ENCODE data around the gene NOXA1. TPM values are rescaled to one million over a fixed set of nuclear protein-coding genes. Genes with fewer than 3 reads are reported as not detected.
A peak's percentile ranks its signal among the peaks of the same experiment; 100 is the strongest.

Gene NOXA1
- total RNA-seq, 1 donor from 2014 or later, result 2.2 TPM

GRCh38 chr9:137433349-137433915, 10.2 kb downstream of the NOXA1 start:
- intact Hi-C loops (cut with DNase I), result no loop called here
- no peak for DNase-seq (ENCODE audit: missing footprints)

DNA sequence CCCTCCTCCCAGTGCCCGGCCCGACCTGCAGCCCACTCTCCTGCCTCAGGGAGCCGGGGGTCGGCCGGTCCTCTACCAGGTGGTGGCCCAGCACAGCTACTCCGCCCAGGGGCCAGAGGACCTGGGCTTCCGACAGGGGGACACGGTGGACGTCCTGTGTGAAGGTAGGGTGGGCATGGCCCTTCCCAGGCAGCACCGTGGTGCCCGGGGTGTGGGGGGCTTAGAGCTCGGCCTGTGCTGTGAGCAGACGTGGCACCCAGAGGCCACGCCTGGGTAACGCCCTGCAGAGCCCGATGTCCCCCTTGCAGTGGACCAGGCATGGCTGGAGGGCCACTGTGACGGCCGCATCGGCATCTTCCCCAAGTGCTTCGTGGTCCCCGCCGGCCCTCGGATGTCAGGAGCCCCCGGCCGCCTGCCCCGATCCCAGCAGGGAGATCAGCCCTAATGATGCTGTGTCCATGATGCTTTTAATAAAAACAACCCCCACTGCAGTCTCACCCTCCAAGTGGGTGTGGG, 10.8 kb downstream of the NOXA1 start:
- intact Hi-C loops (cut with DNase I), result no loop called here
- ATAC-seq (no peak), DNase-seq (ENCODE audit: missing footprints) (no peak)

More at GRCh38 chr9:137433349-137433915, 10.2 kb downstream of the NOXA1 start:
- ATAC-seq, result no peak

DNA sequence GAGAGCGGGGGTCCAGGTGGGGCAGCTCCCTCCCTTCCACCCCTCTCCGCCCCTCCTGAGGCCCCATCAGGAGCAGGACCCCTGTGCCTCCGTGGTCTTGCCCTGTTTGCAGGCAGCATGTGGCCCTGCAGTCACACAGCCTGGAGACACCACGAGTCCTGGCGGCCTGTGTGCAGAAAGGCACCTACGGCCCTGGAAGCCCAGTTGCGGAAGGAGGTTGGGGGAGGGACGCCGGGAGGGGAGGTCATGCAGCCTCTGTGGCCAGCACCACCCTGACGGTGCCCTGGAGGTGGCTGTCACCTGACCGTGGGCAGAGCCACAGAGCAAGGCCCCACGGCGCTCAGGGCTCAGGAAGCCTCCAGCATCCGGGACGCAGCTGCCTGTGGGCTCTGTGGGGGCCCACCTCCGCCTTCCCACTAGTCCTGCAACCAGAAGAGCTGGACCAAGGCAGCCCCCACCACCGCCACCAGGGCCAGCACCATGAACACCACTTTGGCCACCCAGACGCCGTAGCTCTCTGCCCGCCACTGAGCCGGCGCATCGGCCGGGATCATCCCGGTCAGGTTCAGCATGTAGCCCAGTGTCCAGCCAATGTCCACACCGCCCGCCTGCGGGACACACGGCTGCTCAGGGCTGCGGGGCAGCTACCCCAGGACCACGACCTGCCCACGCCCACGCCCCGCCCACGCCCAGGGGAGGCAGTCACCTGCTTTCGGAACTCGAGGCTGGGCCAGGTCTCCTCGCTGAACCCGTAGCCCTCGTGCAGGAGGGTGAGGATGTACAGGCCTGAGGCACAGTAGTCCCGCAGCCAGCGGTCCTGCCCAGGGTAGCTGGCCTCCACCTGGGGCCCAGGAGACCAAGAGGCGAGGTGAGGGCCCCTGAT, 11.5 kb downstream of the NOXA1 start:
- ATAC-seq (no peak), DNase-seq (ENCODE audit: missing footprints) (no peak)
- intact Hi-C loops (cut with DNase I), result no loop called here

DNA sequence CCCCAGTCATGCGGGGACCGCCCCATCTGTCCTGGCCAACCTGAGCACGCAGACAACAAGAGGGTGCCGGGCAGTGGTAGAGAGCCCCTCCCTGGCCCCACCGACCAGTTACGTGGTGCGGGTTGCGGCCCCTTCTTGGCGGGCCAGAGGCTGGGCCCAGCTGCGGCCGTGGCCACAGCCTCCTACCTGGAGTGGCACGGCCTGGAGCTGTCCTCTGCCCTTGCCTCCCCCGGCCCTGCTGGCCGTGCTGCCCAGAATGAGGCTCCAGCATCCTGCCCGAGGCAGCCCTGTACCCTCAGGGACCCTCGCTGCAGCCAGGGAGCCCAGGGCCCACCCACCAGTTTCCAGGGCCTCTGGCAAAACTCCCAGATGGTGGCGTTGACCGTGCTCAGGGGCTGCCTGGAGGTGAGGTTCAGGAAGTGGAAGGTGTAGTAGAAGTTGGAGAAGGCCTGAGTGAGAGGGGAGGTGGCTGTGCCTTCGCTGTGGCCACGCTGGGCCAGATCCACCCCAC, 12.2 kb downstream of the NOXA1 start:
- DNase-seq (ENCODE audit: missing footprints) (no peak), ATAC-seq (no peak)
- intact Hi-C loops (cut with DNase I), result no loop called here

DNA sequence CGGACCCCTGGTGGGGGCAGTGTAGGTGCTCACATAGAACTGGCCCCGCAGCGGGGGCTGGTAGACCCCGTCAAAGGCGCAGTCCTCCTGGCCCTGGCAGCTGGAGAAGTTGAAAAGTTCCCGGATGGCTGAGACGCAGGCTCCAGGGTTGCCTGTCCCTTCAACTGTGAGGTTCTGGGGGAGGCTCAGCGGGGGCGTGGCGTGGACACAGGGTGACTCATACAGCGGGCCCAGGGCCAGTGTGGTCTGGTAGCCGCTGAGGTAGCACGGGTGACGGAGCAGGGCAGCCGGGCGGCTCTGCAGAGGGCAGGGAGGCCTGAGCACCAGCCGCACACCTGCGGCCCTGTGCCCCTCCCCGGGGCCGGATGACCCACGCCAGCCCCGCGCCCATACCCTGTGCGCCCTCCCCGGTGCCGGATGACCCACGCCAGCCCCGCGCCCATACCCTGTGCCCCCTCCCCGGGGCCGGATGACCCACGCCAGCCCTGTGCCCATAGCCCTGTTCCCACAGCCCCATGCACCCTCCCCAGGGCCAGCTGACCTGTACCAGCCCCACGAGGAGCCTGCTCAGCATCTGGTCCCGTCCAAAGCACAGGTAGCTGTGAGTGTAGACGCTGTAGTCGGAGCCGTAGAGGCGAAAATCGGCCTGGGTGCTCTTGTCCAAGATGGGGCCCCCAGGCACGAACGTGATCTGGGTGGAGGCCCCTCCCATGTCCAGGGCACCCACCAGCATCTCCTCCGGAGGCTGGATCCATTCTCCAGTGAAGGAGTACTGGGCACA, 13.0 kb downstream of the NOXA1 start:
- peak; percentile 23 for ATAC-seq

DNA sequence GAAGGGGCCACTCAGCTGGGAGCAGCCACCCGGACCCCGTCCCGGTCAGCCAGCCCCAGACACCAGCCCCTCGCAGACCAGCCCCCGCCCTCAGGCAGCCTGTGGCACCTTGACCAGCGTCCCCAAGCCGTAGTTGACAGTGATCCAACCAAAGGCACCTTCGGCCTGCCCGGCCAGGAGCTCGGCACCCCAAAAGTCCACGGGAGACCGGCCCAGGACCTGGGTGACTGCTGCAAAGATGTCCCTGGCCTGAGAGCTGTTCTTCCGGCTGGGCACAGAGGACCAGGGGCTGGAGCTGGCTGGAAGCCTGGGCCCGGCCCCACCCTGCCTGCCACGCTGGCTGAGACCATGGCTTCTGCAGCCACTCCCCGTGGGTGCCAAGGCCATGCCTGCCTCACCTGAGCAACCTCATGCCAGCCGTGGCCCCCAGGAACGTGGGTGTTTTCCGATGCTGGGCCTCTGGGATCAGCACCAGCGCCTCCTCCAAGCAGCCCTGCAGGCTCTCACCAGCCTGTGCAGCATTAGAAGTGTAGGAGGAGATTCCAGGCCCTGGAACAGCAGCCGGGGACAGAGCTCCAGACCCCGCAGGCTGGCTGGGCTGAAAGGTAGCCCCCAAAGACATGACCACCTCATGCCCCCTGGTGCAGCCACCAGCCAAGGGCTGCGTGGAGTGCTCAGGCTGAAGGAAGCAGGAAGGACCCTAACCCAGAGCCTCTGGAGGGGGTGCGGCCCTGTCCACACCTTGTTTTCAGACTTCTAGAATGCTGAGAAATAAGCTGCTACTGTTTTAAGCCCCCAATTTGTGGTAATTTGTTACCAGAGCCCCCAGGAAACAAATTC, 13.8 kb downstream of the NOXA1 start:
- DNase-seq (ENCODE audit: missing footprints), result no peak
- ATAC-seq, result no peak
- intact Hi-C loops (cut with DNase I), result no loop called here

More for the DNA sequence above, 13.0 kb downstream of the NOXA1 start:
- DNase-seq (ENCODE audit: missing footprints), result no peak
- intact Hi-C loops (cut with DNase I), result no loop called here

GRCh38 chr9:137437691-137438590, 14.7 kb downstream of the NOXA1 start:
- ATAC-seq, result no peak
- intact Hi-C loops (cut with DNase I), result no loop called here
- no peak for DNase-seq (ENCODE audit: missing footprints)

GRCh38 chr9:137438591-137439157, 15.5 kb downstream of the NOXA1 start:
- ATAC-seq (no peak), DNase-seq (ENCODE audit: missing footprints) (no peak)

GRCh38 chr9:137439158-137439714, 16.0 kb downstream of the NOXA1 start:
- no peak for ATAC-seq
- intact Hi-C loops (cut with DNase I), result no loop called here
- DNase-seq (ENCODE audit: missing footprints), result no peak

More at GRCh38 chr9:137438591-137439157, 15.5 kb downstream of the NOXA1 start:
- intact Hi-C loops (cut with DNase I), result no loop called here

- DNase-seq (ENCODE audit: missing footprints), result peak; percentile 65
These were observed 18.2 kb downstream of the NOXA1 start, which contains the start of gene ENTPD8 for GRCh38 chr9:137441289-137441934. Gene ENTPD8 (minus strand): TSS chr9:137441357. CDS start chr9:137438285, 3,072 bp downstream.

DNA sequence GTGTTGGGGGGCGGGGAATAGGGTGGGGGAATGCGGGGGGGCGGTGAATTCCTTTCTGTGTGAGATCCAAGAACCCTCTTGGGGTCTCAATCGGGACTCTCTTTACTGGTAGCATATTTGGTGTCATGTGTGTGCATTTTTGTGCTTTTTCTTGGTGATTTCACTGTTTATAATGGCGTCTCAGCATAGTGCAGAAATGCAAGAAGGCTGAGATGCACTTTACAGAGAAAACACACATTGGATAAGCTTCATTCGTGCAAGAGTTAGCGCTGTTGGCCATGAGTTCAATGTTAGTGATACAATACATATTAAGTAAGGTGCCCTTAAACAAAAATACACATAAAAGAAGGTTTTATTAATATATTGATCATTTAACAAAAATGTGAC, 18.7 kb downstream of the NOXA1 start:
- intact Hi-C loops (cut with DNase I), result no loop called here
- DNase-seq (ENCODE audit: missing footprints), result no peak
- no peak for ATAC-seq

More at GRCh38 chr9:137441289-137441934, 18.2 kb downstream of the NOXA1 start, which contains the start of gene ENTPD8:
- intact Hi-C loops (cut with DNase I), result no loop called here
- ATAC-seq, result no peak

GRCh38 chr9:137444106-137444790, 21.1 kb downstream of the NOXA1 start:
- ATAC-seq, result no peak
- no peak for DNase-seq (ENCODE audit: missing footprints)
- intact Hi-C loops (cut with DNase I), result loop anchor here (2.0 kb wide), 1 partner anchor 149 kb away; no protein-coding TSS in a partner anchor

DNA sequence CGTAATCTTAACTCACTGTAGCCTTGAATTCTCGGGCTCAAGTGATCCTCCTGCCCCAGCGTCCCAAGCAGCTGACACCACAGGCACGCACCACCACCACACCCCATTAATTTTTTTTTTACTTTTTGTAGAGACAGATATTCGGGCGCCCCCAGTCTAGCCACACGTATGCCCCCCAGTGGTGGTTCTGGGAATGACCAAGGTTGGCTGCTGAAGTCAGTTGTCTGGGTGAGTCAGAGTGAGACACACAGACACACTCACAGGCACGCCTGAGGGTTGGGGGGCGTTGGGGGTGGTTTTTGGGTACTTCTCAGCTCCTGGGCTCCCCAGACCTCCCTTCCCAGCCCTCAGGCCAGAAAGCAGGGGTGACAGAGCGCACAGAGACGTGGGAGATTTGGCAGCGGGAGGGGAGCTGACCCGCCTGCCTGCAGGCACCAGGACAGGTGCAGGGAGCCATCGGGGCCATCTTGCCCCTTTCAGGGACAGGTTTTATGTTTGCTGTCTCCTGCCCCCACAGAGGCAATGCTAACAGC, 22.1 kb downstream of the NOXA1 start:
- intact Hi-C loops (cut with DNase I), result loop anchor here (2.0 kb wide), 1 partner anchor 151 kb away; no protein-coding TSS in a partner anchor
- DNase-seq (ENCODE audit: missing footprints), result peak; percentile 86
- peak; percentile 69 for ATAC-seq

DNA sequence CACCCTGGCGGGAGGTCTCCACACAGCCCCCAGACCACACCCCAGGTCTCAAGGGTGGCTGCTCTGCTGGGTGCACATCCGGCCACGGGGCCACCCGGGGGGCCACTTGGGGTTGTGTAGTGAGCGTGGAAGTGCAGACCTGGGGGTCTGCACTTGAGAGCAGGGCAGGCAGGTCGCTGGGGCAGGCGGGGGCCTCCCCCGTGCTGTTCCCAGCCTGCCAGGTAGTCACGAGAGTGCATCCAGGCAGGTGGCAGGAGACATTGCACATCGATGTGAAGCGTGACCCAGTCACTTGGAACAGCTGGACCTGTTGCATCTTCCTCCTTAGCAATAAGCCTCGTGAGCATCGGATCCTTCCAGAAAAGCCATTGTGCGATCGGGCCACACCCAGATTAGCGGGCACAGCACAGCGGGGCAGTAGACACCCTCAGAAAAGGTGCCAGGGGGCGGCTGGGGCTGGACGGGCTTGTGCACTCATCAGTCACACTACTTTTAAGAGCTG, 22.8 kb downstream of the NOXA1 start:
- intact Hi-C loops (cut with DNase I), result loop anchor here (2.0 kb wide), 2 partner anchors 151 to 159 kb away; no protein-coding TSS in a partner anchor
- DNase-seq (ENCODE audit: missing footprints) (peak; percentile 48), ATAC-seq (no peak)
